MM.1S (cell line): ENCODE results near the gene HAND2.

Experiments
- CTCF ChIP-seq: fragments of 300-600 bp; sonication (generic); IDR thresholded peaks from 2 replicates; pipeline ENCODE4 v1.5.1; 2016; ENCODE audit warnings: antibody characterized with exemption, low read length, mixed read lengths
- EZH2 ChIP-seq: fragments of 300-600 bp; sonication (generic); optimal IDR thresholded peaks from 2 replicates; pipeline ENCODE3; 2017; ENCODE audit warnings: low read depth, mild to moderate bottlenecking, antibody characterized with exemption, low read length, mixed read lengths
- EZH2phosphoT487 ChIP-seq: fragments of 300-600 bp; sonication (generic); IDR thresholded peaks from 2 replicates; pipeline ENCODE4 v1.6.1; 2018; ENCODE audit warnings: antibody characterized with exemption, low read length

- TF ChIP-seq CTCF (no peak), EZH2 (no peak), EZH2phosphoT487 (no peak)
Measured at GRCh38 chr4:173522951-173523395, 7.1 kb downstream of the HAND2 start.
